ENCODE measurements around the gene ZNF446. TPM values are rescaled to one million over a fixed set of nuclear protein-coding genes. Genes with fewer than 3 reads are reported as not detected.

ZNF446 gene
- total RNA-seq, 1 experiment from 2014 or later = 8.9 TPM

- BruUV-seq (replicated peaks) = no TSS peak
- peak overlapping the region; percentile 85 for H2AFZ ChIP-seq (ENCODE audit: low read length)
Observed at GRCh38 chr19:58519087-58519354, 42.9 kb downstream of the ZNF446 start.

GRCh38 chr19:58519355-58520256, 43.5 kb downstream of the ZNF446 start, which contains the start of gene ZBTB45:
ZBTB45 (minus strand) TSS chr19:58519810; CDS start chr19:58517673, 2,137 bp downstream.
- POLR2A ChIA-PET (ENCODE audit: unreplicated experiment) = interaction anchor here (0.5 to 1.7 kb wide), 5 partner anchors 14 to 40 kb away, joined by 3 to 11 read pairs (median 5); partner anchors contain the start of genes CHMP2A and TRIM28
- ATAC-seq (peak; percentile 79), DNase-seq (peak; percentile 98)
- H3K4me2 ChIP-seq (ENCODE audit: low read length) = peak within 1 kb of the TSS; percentile 95
- peak within 1 kb of the TSS; percentile 85 for H2AFZ ChIP-seq (ENCODE audit: low read length)
- peak within 1 kb of the TSS; percentile 65 for H3K27ac ChIP-seq (ENCODE audit: low read length)
- no peaks in the 10 kb centered on the region for H3K9me2 ChIP-seq (replicated peaks; ENCODE audit: low read length)
- CTCF ChIA-PET = interaction anchor here (0.6 to 1.4 kb wide), 7 partner anchors 15 to 157 kb away, joined by 3 to 9 read pairs (median 4); partner anchors contain the start of genes CHMP2A, TRIM28, ZNF324B and ZNF497
- H3K9me3 ChIP-seq (ENCODE audit: low read length) = no peaks in the 10 kb centered on the region
- peaks cover 14% of the 10 kb centered on the region for H3K36me3 ChIP-seq (ENCODE audit: low read depth, low read length)
- no peaks in the 10 kb centered on the region for H3K27me3 ChIP-seq (ENCODE audit: low read length)
- H3F3A ChIP-seq (ENCODE audit: low read length, unreplicated experiment) = no peaks in the 10 kb centered on the region
- no peaks in the 10 kb centered on the region for H4K20me1 ChIP-seq (ENCODE audit: low read length)
- intact Hi-C loops (cut with micrococcal nuclease) = loop anchor here (1.0 to 2.0 kb wide), 2 partner anchors 20 to 55 kb away; no protein-coding TSS in a partner anchor
- TF ChIP-seq CTCF (conservative IDR thresholded peaks at IDR 0.05; ENCODE audit: low read depth, low read length) (peak; percentile 79), EZH2 (IDR thresholded peaks at IDR 0.05; ENCODE audit: low read length, unreplicated experiment) (no peak)
- peaks cover 13% of the 10 kb centered on the region for H3K4me1 ChIP-seq (ENCODE audit: insufficient read depth, low read length)
- TSS peak; percentile 33 for BruUV-seq (replicated peaks)
- peaks cover 40% of the 10 kb centered on the region for H3K79me2 ChIP-seq (ENCODE audit: low read length)
- peak within 1 kb of the TSS; percentile 89 for H3K4me3 ChIP-seq (ENCODE audit: low read length)
- H3K9ac ChIP-seq (ENCODE audit: low read length) = peak within 1 kb of the TSS; percentile 94

More at GRCh38 chr19:58519087-58519354, 42.9 kb downstream of the ZNF446 start:
- Histone ChIP-seq H3K4me3 (ENCODE audit: low read length) (peak overlapping the region; percentile 89), H3K36me3 (ENCODE audit: low read depth, low read length) (peaks cover 14% of the 10 kb centered on the region), H4K20me1 (ENCODE audit: low read length) (no peaks in the 10 kb centered on the region), H3K4me1 (ENCODE audit: insufficient read depth, low read length) (peaks cover 16% of the 10 kb centered on the region), H3F3A (ENCODE audit: low read length, unreplicated experiment) (no peaks in the 10 kb centered on the region), H3K9me2 (replicated peaks; ENCODE audit: low read length) (no peaks in the 10 kb centered on the region), H3K27me3 (ENCODE audit: low read length) (no peaks in the 10 kb centered on the region), H3K9me3 (ENCODE audit: low read length) (no peaks in the 10 kb centered on the region), H3K9ac (ENCODE audit: low read length) (peak overlapping the region; percentile 94), H3K27ac (ENCODE audit: low read length) (peak overlapping the region; percentile 65), H3K79me2 (ENCODE audit: low read length) (peaks cover 44% of the 10 kb centered on the region), H3K4me2 (ENCODE audit: low read length) (peak overlapping the region; percentile 95)
- ChIA-PET CTCF (interaction anchor here (0.9 to 1.4 kb wide), 5 partner anchors 14 to 157 kb away, joined by 3 to 5 read pairs (median 3); partner anchors contain the start of genes CHMP2A, ZNF324B and ZNF497), POLR2A (ENCODE audit: unreplicated experiment) (interaction anchor here (1.1 to 1.7 kb wide), 2 partner anchors 25 to 40 kb away, joined by 3 to 6 read pairs; partner anchors contain the start of gene TRIM28)
- DNase-seq (peak; percentile 77), ATAC-seq (peak; percentile 52)
- TF ChIP-seq EZH2phosphoT487 (IDR thresholded peaks at IDR 0.05; ENCODE audit: borderline replicate concordance, low read length) = no peak
- TF ChIP-seq EZH2 (IDR thresholded peaks at IDR 0.05; ENCODE audit: low read length, unreplicated experiment) = no peak
- TF ChIP-seq CTCF (conservative IDR thresholded peaks at IDR 0.05; ENCODE audit: low read depth, low read length) = no peak; the same call in 1 of the 2 replicates
- intact Hi-C loops (cut with micrococcal nuclease) = loop anchor here (1.0 to 2.0 kb wide), 2 partner anchors 20 to 56 kb away; no protein-coding TSS in a partner anchor
